ENCODE data around the gene GH2.

DNA sequence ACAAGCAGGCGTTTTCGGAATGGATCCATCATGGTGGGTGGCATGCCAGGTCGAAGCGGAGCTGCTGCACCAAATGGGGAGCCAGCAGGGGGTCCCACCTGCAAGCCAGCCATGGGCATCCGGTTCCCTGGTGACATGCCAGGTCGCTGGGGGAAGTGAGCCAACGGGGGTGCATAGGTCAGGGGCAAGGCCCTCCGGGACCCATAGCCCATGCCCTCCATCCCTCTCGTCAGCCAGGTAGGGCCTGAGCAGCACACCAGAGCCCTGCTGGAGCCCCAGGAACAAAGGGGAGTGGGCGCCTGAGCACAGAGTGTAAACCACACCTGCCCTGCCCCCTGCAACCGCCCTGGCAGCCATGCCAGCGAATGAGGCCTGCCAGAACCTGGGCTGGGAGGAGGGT is 44.3 kb downstream of the GH2 start:
- TF ChIP-seq, protein P1, sequence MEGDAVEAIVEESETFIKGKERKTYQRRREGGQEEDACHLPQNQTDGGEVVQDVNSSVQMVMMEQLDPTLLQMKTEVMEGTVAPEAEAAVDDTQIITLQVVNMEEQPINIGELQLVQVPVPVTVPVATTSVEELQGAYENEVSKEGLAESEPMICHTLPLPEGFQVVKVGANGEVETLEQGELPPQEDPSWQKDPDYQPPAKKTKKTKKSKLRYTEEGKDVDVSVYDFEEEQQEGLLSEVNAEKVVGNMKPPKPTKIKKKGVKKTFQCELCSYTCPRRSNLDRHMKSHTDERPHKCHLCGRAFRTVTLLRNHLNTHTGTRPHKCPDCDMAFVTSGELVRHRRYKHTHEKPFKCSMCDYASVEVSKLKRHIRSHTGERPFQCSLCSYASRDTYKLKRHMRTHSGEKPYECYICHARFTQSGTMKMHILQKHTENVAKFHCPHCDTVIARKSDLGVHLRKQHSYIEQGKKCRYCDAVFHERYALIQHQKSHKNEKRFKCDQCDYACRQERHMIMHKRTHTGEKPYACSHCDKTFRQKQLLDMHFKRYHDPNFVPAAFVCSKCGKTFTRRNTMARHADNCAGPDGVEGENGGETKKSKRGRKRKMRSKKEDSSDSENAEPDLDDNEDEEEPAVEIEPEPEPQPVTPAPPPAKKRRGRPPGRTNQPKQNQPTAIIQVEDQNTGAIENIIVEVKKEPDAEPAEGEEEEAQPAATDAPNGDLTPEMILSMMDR (IDR thresholded peaks at IDR 0.05), result no peak
- no peak for TF ChIP-seq ZFX (IDR thresholded peaks at IDR 0.05; ENCODE audit: borderline replicate concordance)
